ENCODE data around the gene TMEM74B. TPM values are rescaled to one million over a fixed set of nuclear protein-coding genes. Genes with fewer than 3 reads are reported as not detected.

The TMEM74B gene
- total and polyA plus RNA-seq, 9 of the 15 experiments (the other 6 are each of a cell fraction or from before 2014, with no cell fraction given) = 0.24 to 19.0 (median 7.5) TPM

DNA sequence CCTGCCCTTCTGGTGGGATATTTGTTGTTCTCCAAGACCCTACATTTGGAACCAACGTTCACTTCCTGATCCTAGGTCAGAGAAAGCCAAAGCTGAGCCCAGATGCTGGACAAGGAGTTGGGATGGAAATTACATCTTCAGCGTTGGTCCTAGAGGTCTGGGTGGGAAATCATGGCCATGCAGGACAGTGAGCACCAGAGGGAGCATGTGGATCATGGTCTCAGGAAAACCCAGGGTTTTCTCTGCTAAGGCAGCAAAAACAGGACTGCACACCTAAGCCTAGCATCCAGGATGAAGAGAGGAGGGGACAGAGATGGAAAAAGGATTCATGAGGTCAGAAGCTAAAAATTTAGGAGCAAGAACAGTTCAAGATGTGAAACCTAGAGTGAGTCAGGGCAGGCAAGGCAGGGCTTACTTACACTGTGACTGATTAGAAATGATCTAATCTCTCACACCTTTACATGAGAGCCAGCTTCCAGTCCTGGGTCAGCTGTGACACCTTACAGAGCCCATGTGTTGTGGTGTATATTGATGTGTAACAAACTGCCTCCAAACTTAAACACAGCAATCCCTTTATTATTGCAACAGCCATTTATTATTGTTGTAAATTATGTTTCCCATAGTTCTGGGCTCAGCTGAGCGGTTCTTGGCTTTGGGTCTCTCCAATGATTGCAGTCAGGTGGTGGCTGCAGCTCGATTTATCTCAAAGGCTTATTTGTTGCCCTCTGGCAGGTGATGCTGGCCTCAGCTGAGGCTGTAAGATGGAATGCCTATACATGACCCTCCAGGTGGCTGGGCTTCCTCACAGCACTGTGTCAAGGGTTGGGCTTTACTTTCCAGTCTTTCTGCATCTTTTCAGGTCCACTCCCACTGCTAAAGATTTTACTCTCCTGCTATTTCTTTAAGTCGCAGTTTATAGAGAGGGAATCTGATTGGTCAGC is 24.9 kb upstream of the TMEM74B start (continued):
- TF ChIP-seq NCOA6 (IDR thresholded peaks at IDR 0.05) (no peak), XRCC5 (IDR thresholded peaks at IDR 0.05; ENCODE audit: low read depth, low read length) (no peak), SMC3 (conservative IDR thresholded peaks at IDR 0.05; ENCODE audit: insufficient read depth, low read depth, low read length) (0 out of 2 replicates have a peak, but pooled peaks have one; percentile 37)

DNA sequence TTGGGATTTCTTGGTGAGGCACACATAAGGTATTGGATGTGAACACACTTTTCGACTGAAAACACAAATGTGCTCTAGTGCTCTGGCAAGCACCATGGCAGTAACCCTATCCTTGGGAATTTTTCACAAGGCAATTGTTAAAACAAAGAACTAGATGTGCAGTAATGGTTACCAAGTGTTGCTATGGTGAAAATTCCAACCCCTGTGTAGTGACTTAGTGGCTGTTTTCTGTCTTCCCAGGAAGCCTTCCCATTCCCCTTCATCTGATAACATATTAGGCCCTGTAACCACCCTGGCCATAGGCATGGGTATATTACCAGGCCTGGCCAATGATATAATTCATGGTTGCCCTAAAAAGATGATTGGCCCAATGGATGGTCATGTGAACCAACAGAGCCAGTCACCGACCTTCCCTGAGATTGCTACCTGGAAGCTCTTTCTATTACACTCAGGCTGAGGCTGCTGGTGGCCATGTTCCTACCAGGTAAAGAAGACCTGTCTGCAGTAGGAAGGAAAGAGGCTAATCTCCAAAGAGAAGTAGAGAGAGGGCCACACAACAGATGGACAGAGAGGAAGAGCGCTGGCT is 22.6 kb upstream of the TMEM74B start:
- no peak for FAIRE-seq
- in situ Hi-C loops (cut with MboI) (no loop called here), intact Hi-C loops (cut with micrococcal nuclease) (no loop called here)
- TF ChIP-seq KDM1A (IDR thresholded peaks at IDR 0.05) (0 out of 4 replicates have a peak, but pooled peaks of 1 of the 2 experiments have one; percentile 25), NFYB (IDR thresholded peaks at IDR 0.05; ENCODE audit: extremely low read depth, insufficient read length) (peak; percentile 42), SNIP1 (IDR thresholded peaks at IDR 0.05; ENCODE audit: low read depth) (no peak), ZC3H8 (IDR thresholded peaks at IDR 0.05) (no peak)
- TF ChIP-seq, protein P1, sequence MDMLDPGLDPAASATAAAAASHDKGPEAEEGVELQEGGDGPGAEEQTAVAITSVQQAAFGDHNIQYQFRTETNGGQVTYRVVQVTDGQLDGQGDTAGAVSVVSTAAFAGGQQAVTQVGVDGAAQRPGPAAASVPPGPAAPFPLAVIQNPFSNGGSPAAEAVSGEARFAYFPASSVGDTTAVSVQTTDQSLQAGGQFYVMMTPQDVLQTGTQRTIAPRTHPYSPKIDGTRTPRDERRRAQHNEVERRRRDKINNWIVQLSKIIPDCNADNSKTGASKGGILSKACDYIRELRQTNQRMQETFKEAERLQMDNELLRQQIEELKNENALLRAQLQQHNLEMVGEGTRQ (CRISPR knock-in tag; IDR thresholded peaks at IDR 0.05) = peak; percentile 41
- TF ChIP-seq, protein P2, sequence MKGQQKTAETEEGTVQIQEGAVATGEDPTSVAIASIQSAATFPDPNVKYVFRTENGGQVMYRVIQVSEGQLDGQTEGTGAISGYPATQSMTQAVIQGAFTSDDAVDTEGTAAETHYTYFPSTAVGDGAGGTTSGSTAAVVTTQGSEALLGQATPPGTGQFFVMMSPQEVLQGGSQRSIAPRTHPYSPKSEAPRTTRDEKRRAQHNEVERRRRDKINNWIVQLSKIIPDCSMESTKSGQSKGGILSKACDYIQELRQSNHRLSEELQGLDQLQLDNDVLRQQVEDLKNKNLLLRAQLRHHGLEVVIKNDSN (CRISPR knock-in tag; IDR thresholded peaks at IDR 0.05) = peak; percentile 30; the same call in 1 of the 2 replicates
- H3K4me3 ChIP-seq = no peak overlapping the region
- POLR2A ChIA-PET = interaction anchor here (0.6 kb wide), 1 partner anchor 626 kb away, joined by 3 read pairs; no protein-coding TSS in a partner anchor
- H3K4me1 ChIP-seq (replicated peaks in 1 of 2; ENCODE audit: control insufficient read depth in 2 of 2, insufficient read depth in 2 of 2, low read length in 2 of 2) = peaks cover 8 to 14% of the 10 kb centered on the region in 2 experiments; a peak in 4 of 5 replicates
- no peak overlapping the region for H3K4me2 ChIP-seq (ENCODE audit: insufficient read depth, low read length)
- CTCF ChIA-PET (ENCODE audit: low intra/inter-chr PET ratio) = no interaction called here
- no peaks in the 10 kb centered on the region for H3K27me3 ChIP-seq (ENCODE audit: control insufficient read depth in 2 of 2, insufficient read depth in 2 of 2, low read length in 2 of 2)
- H3K9me3 ChIP-seq (replicated peaks; ENCODE audit: control insufficient read depth, insufficient read depth, low read depth, low read length) = no peaks in the 10 kb centered on the region
- WGBS (ENCODE audit: insufficient coverage, low coverage, missing lambda C conversion rate) = 46% methylated on average over 2 of the region's 3 CpGs
- peak overlapping the region; percentile 59; the same call in 1 of the 2 replicates for H2AFZ ChIP-seq (ENCODE audit: low read depth, low read length)
- ATAC-seq = peak; percentile 61
- no peak overlapping the region for H3K27ac ChIP-seq (ENCODE audit: extremely low read depth, low read depth, low read length)
- no peaks in the 10 kb centered on the region for H3K36me3 ChIP-seq (ENCODE audit: control insufficient read depth, insufficient read depth, low read length)
- no peak overlapping the region for H3K9ac ChIP-seq (ENCODE audit: insufficient read depth in 1 of 2, low read depth in 2 of 2, low read length in 2 of 2)
- H4K20me1 ChIP-seq (replicated peaks; ENCODE audit: control insufficient read depth, insufficient read depth, low read length) = no peaks in the 10 kb centered on the region
- BruUV-seq (replicated peaks) = no TSS peak
- H3K9me1 ChIP-seq (ENCODE audit: control insufficient read depth, insufficient read depth, low read length) = no peaks in the 10 kb centered on the region
- no peaks in the 10 kb centered on the region for H3K79me2 ChIP-seq (ENCODE audit: control insufficient read depth, insufficient read depth, low read length)
- peak in 1 of 4 experiments; percentile 19 for DNase-seq (ENCODE audit: extremely low read depth in 1 of 4, low spot score in 3 of 4)

Measured in K562 (cell line).